Keratinocyte (primary cell): Measurements from ENCODE around the gene ATXN7L1.

Source experiments
- CTCF ChIP-seq, 3 experiments: IDR thresholded peaks in 1 of 3; conservative IDR thresholded peaks in 1 of 3; optimal IDR thresholded peaks in 1 of 3; 2 replicates in 2 of 3; 3 replicates in 1 of 3; pipeline versions ENCODE3 to v1.5.1; 2011; ENCODE audit warnings: low read length in 3 of 3, mild to moderate bottlenecking in 3 of 3, moderate library complexity in 2 of 3, control low read depth in 1 of 3, inconsistent platforms in 1 of 3; ENCODE audit not compliant: insufficient read depth in 2 of 3; ENCODE audit errors: extremely low read depth in 1 of 3
- EZH2 ChIP-seq: IDR thresholded peaks from one replicate; pipeline ENCODE4 v1.6.1; 2012; ENCODE audit warnings: inconsistent platforms, mild to moderate bottlenecking, low read length, moderate library complexity

- no peak for TF ChIP-seq CTCF (optimal IDR thresholded peaks at IDR 0.05 in 1 of 3, IDR thresholded peaks at IDR 0.05 in 1 of 3, conservative IDR thresholded peaks at IDR 0.05 in 1 of 3; ENCODE audit: extremely low read depth in 1 of 3, insufficient read depth in 2 of 3, low read length in 3 of 3)
- no peak for TF ChIP-seq EZH2
These were observed 163.5 kb downstream of the ATXN7L1 start for GRCh38 chr7:105712877-105713276.
